H9 (cell line): ENCODE results near the gene RASL12. TPM values are rescaled to one million over a fixed set of nuclear protein-coding genes. Genes with fewer than 3 reads are reported as not detected.
A peak's percentile ranks its signal among the peaks of the same experiment; 100 is the strongest.

Experiments used
- DNase-seq: peaks from one replicate; pipeline ENCODE4 v3.0.0-alpha.2; 2017
- H2AFZ ChIP-seq: one replicate; pipeline ENCODE4 v1.6.1; 2013; ENCODE audit warnings: mild to moderate bottlenecking, low read length, control low read depth, moderate library complexity
- H2AK5ac ChIP-seq: 2 replicates; pipeline ENCODE4 v1.6.1; 2013; ENCODE audit warnings: low read length, control low read depth, mixed read lengths; ENCODE audit not compliant: insufficient read length
- H2BK120ac ChIP-seq: one replicate; pipeline ENCODE4 v1.6.1; 2013; ENCODE audit warnings: low read depth, mild to moderate bottlenecking, low read length, control low read depth, inconsistent platforms; ENCODE audit not compliant: poor library complexity, severe bottlenecking
- H2BK12ac ChIP-seq: 2 replicates; pipeline ENCODE4 v1.6.1; 2013; ENCODE audit warnings: low read length, control low read depth, mixed read lengths, low read depth; ENCODE audit not compliant: insufficient read length
- H2BK15ac ChIP-seq: 2 replicates; pipeline ENCODE4 v1.6.1; 2013; ENCODE audit warnings: low read depth, low read length, control low read depth
- H2BK20ac ChIP-seq: one replicate; pipeline ENCODE4 v1.6.1; 2013; ENCODE audit warnings: low read depth, mild to moderate bottlenecking, low read length, control low read depth, inconsistent platforms; ENCODE audit not compliant: poor library complexity, severe bottlenecking
- H2BK5ac ChIP-seq: 2 replicates; pipeline ENCODE4 v1.6.1; 2013; ENCODE audit warnings: low read length, control low read depth, mixed read lengths; ENCODE audit not compliant: insufficient read length
- H3K14ac ChIP-seq: 2 replicates; pipeline ENCODE4 v1.6.1; 2013; ENCODE audit warnings: low read length, control low read depth; ENCODE audit not compliant: insufficient read depth
- H3K18ac ChIP-seq: 2 replicates; pipeline ENCODE4 v1.6.1; 2013; ENCODE audit warnings: low read depth, mild to moderate bottlenecking, mixed read lengths, low read length, control low read depth; ENCODE audit not compliant: insufficient read length
- H3K23ac ChIP-seq: 2 replicates; pipeline ENCODE4 v1.6.1; 2013; ENCODE audit warnings: low read length, control low read depth, mixed read lengths, low read depth; ENCODE audit not compliant: insufficient read length
- H3K23me2 ChIP-seq: 2 replicates; pipeline ENCODE4 v1.6.1; 2013; ENCODE audit warnings: low read depth, mild to moderate bottlenecking, mixed read lengths, low read length, control low read depth; ENCODE audit not compliant: insufficient read length, poor library complexity, severe bottlenecking
- H3K27ac ChIP-seq: 2 replicates; pipeline ENCODE4 v1.5.1; 2013; ENCODE audit warnings: low read length, control low read depth, mixed read lengths, low read depth; ENCODE audit not compliant: insufficient read length
- H3K27me3 ChIP-seq: 2 replicates; pipeline ENCODE4 v1.6.1; 2013; ENCODE audit warnings: low read length, control low read depth, inconsistent platforms; ENCODE audit not compliant: insufficient read depth
- H3K4ac ChIP-seq: 2 replicates; pipeline ENCODE4 v1.6.1; 2013; ENCODE audit warnings: low read depth, mild to moderate bottlenecking, control low read depth, inconsistent platforms, low read length, moderate library complexity
- H3K4me1 ChIP-seq: 2 replicates; pipeline ENCODE4 v1.6.1; 2013; ENCODE audit warnings: low read length, control low read depth, inconsistent platforms; ENCODE audit not compliant: insufficient read depth
- H3K4me2 ChIP-seq: 2 replicates; pipeline ENCODE4 v1.6.1; 2013; ENCODE audit warnings: low read length, control low read depth, mixed read lengths; ENCODE audit not compliant: insufficient read length, insufficient read depth
- H3K56ac ChIP-seq: 2 replicates; pipeline ENCODE4 v1.6.1; 2013; ENCODE audit warnings: low read depth, mild to moderate bottlenecking, mixed read lengths, low read length, control low read depth; ENCODE audit not compliant: insufficient read length
- H3K79me1 ChIP-seq: 2 replicates; pipeline ENCODE4 v1.6.1; 2013; ENCODE audit warnings: low read depth, mild to moderate bottlenecking, moderate library complexity, low read length, control low read depth, inconsistent platforms; ENCODE audit not compliant: insufficient read depth, poor library complexity, severe bottlenecking
- H3K79me2 ChIP-seq: 2 replicates; pipeline ENCODE4 v1.6.1; 2013; ENCODE audit warnings: low read length, control low read depth, inconsistent platforms; ENCODE audit not compliant: insufficient read depth
- H3K9ac ChIP-seq: 2 replicates; pipeline ENCODE4 v1.6.1; 2013; ENCODE audit warnings: low read length, control low read depth, mixed read lengths; ENCODE audit not compliant: insufficient read length; ENCODE audit errors: extremely low read depth
- H3K9me3 ChIP-seq: one replicate; pipeline ENCODE4 v1.6.1; 2013; ENCODE audit warnings: low read depth, low read length, inconsistent platforms; ENCODE audit not compliant: control insufficient read depth
- H3T11ph ChIP-seq: one replicate; pipeline ENCODE4 v1.6.1; 2013; ENCODE audit warnings: mild to moderate bottlenecking, low read length, control low read depth, inconsistent platforms
- H4K20me1 ChIP-seq: one replicate; pipeline ENCODE4 v1.6.1; 2013; ENCODE audit not compliant: control insufficient read depth, insufficient read length, insufficient read depth
- H4K5ac ChIP-seq: 2 replicates; pipeline ENCODE4 v1.6.1; 2013; ENCODE audit warnings: low read depth, mild to moderate bottlenecking, mixed read lengths, low read length, control low read depth; ENCODE audit not compliant: insufficient read length
- H4K8ac ChIP-seq: replicated peaks from 2 replicates; pipeline ENCODE4 v1.6.1; 2013; ENCODE audit warnings: low read length, control low read depth, mixed read lengths, low read depth; ENCODE audit not compliant: insufficient read length
- H4K91ac ChIP-seq: 2 replicates; pipeline ENCODE4 v1.6.1; 2013; ENCODE audit warnings: low read depth, mild to moderate bottlenecking, moderate library complexity, mixed read lengths, low read length, control low read depth; ENCODE audit not compliant: insufficient read length
- H3K27ac Mint-ChIP-seq, 3 experiments: 2 replicates in 2 of 3; 3 replicates in 1 of 3; pipeline ENCODE4 v1.8.0; 2020 to 2021; ENCODE audit warnings: mixed read lengths in 3 of 3, mild to moderate bottlenecking in 1 of 3, moderate library complexity in 1 of 3
- H3K27me3 Mint-ChIP-seq: 2 replicates; pipeline ENCODE4 v1.8.0; 2021; ENCODE audit warnings: low read depth, mild to moderate bottlenecking, moderate library complexity, mixed read lengths
- H3K36me3 Mint-ChIP-seq, 3 experiments: 2 replicates in 2 of 3; 3 replicates in 1 of 3; pipeline ENCODE4 v1.8.0; 2020 to 2021; ENCODE audit warnings: low read depth in 3 of 3, mixed read lengths in 3 of 3; ENCODE audit not compliant: insufficient read depth in 1 of 3
- H3K4me1 Mint-ChIP-seq, 2 experiments: 2 replicates each; pipeline ENCODE4 v1.8.0; 2020; ENCODE audit warnings: mixed read lengths in 2 of 2
- H3K4me3 Mint-ChIP-seq, 2 experiments: 2 replicates in 1 of 2; 3 replicates in 1 of 2; pipeline ENCODE4 v1.8.0; 2020 to 2021; ENCODE audit warnings: mild to moderate bottlenecking in 2 of 2, mixed read lengths in 2 of 2, moderate library complexity in 1 of 2
- H3K9me3 Mint-ChIP-seq, 2 experiments: 2 replicates in 1 of 2; 3 replicates in 1 of 2; pipeline ENCODE4 v1.8.0; 2020; ENCODE audit warnings: mild to moderate bottlenecking in 2 of 2, mixed read lengths in 2 of 2, moderate library complexity in 1 of 2
- WGBS: extraction: QIAGEN DNeasy Blood & Tissue Kit; methylation state at CpG from one replicate; pipeline ENCODE4 v1.1.7; 2013; ENCODE audit warnings: missing lambda C conversion rate, low lambda C conversion rate, mixed read lengths; ENCODE audit not compliant: insufficient read length; ENCODE audit errors: extremely low coverage; 5-methylcytosine and 5-hydroxymethylcytosine counted together
- total RNA-seq: library from RNA; stranded (reverse); gene quantifications from 2 replicates; pipeline ENCODE4 v1.2.1, GENCODE V29; 2021
- TF ChIP-seq, protein P1 (sequence below): fragments of 200-600 bp; sonication (generic); conservative IDR thresholded peaks from 3 replicates; pipeline ENCODE4 v1.8.0; 2021; ENCODE audit warnings: antibody characterized with exemption, mild to moderate bottlenecking

Gene RASL12
- total RNA-seq, 1 experiment from 2014 or later, result 7.5 TPM

DNA sequence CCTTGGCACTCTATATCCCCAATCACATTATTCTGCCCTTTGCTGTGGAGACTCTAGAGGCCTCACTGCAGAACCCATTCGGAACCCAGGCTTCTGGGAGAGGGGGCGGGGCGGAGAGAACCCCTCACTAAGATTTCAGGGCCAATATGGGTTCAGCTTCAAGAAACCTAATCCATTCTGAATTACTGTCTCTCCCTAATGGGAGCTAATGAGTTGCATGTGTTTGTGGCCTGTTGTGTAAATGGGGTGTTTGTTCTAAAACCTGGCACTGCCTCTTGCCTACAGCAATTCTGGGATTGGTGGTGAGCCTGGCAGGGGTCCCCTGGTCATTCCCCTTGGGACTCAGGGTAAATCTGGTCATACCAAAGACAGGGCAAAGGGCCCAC is 605 bp upstream of the RASL12 start:
- peak overlapping the region; percentile 78 for H3K4me2 ChIP-seq
- H3K23ac ChIP-seq, result no peak overlapping the region
- peak overlapping the region; percentile 58 to 85 for H3K4me3 Mint-ChIP-seq

More for the DNA sequence above, 605 bp upstream of the RASL12 start:
- no peak overlapping the region for H4K91ac ChIP-seq
- no peak overlapping the region for H3K14ac ChIP-seq
- no peak overlapping the region for H2BK5ac ChIP-seq
- H3K23me2 ChIP-seq, result peaks cover 7% of the 10 kb centered on the region
- peak overlapping the region; percentile 62 for H2BK20ac ChIP-seq
- no peak overlapping the region for H3K18ac ChIP-seq
- H3T11ph ChIP-seq, result no peak overlapping the region
- no peak overlapping the region for H3K4ac ChIP-seq
- WGBS, result no CpG with 5 or more reads among the region's 3 CpGs
- no peak overlapping the region for H3K27ac ChIP-seq
- H2BK15ac ChIP-seq, result no peak overlapping the region
- peaks cover 0 to under 1% (median 0%) of the 10 kb centered on the region in 3 experiments; a peak in 3 of 7 replicates for H3K36me3 Mint-ChIP-seq
- no peak overlapping the region for H3K27ac Mint-ChIP-seq
- no peaks in the 10 kb centered on the region for H3K27me3 ChIP-seq
- no peaks in the 10 kb centered on the region for H3K79me2 ChIP-seq
- TF ChIP-seq, protein P1, sequence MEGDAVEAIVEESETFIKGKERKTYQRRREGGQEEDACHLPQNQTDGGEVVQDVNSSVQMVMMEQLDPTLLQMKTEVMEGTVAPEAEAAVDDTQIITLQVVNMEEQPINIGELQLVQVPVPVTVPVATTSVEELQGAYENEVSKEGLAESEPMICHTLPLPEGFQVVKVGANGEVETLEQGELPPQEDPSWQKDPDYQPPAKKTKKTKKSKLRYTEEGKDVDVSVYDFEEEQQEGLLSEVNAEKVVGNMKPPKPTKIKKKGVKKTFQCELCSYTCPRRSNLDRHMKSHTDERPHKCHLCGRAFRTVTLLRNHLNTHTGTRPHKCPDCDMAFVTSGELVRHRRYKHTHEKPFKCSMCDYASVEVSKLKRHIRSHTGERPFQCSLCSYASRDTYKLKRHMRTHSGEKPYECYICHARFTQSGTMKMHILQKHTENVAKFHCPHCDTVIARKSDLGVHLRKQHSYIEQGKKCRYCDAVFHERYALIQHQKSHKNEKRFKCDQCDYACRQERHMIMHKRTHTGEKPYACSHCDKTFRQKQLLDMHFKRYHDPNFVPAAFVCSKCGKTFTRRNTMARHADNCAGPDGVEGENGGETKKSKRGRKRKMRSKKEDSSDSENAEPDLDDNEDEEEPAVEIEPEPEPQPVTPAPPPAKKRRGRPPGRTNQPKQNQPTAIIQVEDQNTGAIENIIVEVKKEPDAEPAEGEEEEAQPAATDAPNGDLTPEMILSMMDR, result no peak
- H3K4me1 Mint-ChIP-seq, result peaks cover 36 to 37% of the 10 kb centered on the region in 2 experiments
- no peak overlapping the region for H3K9ac ChIP-seq
- peaks cover 5% of the 10 kb centered on the region for H3K4me1 ChIP-seq
- no peaks in the 10 kb centered on the region for H3K79me1 ChIP-seq
- no peak overlapping the region for H2BK12ac ChIP-seq
- no peak overlapping the region for H4K5ac ChIP-seq
- H4K8ac ChIP-seq, result no peak overlapping the region
- no peak overlapping the region for H2AFZ ChIP-seq
- no peaks in the 10 kb centered on the region for H3K9me3 ChIP-seq
- no peaks in the 10 kb centered on the region for H4K20me1 ChIP-seq
- no peak overlapping the region for H2AK5ac ChIP-seq
- H3K9me3 Mint-ChIP-seq, result peaks cover 3 to 8% of the 10 kb centered on the region in 2 experiments; a peak in 3 of 5 replicates
- DNase-seq, result no peak
- H2BK120ac ChIP-seq, result no peak overlapping the region
- peaks cover 8% of the 10 kb centered on the region for H3K27me3 Mint-ChIP-seq
- no peak overlapping the region for H3K56ac ChIP-seq
